HG03354 (cell line): ENCODE results near the gene U2AF1L4.
"Not testable (repeated sequence)": the region's sequence is repeated elsewhere in the genome, so short reads cannot be mapped to it uniquely, and the experiment has no call there.

Experiments
- ATAC-seq: cut with Tn5 transposase; IDR thresholded peaks from one replicate; pipeline ENCODE4 v1.9.1; 2021; ENCODE audit warnings: mild to moderate bottlenecking; ENCODE audit not compliant: unreplicated experiment, poor library complexity, severe bottlenecking

Gene U2AF1L4

DNA sequence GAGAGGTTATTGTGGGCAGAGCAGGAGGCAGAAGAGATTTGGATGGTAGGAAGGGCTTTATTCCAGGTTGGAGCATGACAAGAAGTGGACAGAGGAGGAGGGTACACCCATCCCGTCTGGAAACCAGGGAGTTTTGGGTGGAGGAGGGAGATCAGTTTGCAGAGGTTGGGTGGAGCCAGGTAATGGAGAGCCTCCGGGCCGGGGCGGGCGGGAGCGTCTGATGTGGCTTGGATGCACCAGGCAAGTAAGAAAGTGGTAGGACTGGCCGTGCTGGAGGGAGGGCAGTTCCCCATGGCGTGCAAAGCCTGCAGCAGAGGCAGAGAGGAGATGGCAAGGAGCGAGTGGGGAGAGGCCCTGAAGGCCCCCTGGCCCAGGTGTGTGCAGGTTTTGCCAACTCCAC lies 13.9 kb downstream of the U2AF1L4 start:
- ATAC-seq, result no peak

DNA sequence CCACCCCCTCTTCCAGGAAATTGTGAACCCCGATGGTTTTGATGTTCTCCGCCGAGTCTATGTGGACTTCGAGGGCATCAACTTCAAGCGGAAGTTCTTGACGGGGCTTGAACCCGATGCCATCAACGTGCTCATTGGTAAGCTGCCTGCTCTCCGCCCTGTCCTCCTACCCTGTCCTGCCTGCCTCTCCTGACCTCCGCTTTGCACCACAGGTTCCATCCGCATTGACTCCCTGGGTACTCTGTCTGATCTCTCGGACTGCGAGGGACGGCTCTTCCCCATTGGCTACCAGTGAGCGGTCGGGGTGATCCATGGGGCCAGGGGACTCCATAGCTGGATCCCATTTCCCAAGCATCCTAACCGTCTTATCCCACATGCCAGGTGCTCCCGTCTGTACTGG lies 14.9 kb downstream of the U2AF1L4 start:
- no peak for ATAC-seq

DNA sequence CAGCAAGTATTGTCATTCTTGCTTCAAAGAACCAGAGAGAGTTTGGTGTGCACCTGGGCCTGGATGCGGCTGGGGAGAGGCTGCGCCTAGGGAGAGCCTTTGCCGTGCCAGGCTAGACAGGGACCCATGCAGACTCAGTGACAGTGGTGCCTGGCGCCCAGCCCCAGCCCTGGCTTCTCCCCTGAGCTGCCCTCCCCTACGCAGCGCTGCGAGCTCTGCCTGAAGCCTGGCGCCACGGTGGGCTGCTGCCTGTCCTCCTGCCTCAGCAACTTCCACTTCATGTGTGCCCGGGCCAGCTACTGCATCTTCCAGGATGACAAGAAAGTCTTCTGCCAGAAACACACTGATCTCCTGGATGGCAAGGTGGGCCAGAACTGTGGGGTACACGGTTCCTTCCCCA lies 15.5 kb downstream of the U2AF1L4 start:
- no peak for ATAC-seq

DNA sequence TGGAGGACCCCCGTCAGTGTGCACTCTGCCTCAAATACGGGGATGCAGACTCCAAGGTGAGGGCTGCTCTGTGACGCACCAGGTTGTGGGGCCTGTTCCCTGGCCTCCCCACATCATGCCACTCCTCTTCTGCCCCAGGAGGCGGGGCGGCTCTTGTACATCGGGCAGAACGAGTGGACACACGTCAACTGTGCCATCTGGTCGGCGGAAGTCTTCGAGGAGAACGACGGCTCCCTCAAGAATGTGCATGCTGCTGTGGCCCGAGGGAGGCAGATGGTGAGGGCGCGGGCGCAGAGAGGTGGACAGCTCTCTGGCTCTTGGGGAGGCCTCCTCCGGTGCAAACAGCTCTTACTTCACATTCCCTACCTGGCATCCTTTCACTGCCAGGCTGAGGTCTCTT lies 16.2 kb downstream of the U2AF1L4 start:
- ATAC-seq, result no peak

DNA sequence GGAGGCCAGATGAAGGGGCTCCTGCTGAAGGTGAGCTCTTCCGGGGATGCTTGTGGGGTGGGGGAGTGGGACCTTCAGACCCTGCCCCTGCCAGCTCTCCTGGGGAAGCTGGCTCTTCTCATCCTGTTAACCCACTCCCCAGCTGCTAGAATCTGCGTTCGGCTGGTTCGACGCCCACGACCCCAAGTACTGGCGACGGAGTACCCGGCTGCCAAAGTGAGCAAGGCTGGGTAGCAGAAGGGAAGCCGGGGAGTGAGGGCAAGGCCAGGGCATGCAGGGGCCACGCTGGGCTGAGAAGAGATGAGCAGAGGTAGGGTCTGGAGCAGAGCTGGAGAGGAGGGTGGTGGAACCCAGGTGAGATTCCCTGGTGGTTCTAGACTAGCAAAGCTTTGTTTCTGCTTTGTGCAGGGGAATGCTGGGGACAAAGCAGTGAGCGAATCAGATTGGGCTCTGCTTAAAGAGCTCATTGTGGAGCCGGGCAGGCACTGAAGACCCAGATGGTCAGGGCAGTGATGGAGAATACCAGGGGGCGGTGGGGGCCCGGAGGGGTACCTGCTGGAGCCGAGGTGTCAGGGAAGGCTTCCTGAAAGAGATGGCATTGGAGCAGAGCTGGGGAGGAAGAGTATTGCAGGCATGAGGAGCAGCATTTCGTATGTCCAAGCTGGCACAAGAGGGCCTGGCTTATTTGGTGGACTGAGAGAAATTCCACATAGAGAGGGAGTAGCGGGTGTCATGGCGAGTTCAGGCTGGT lies 17.1 kb downstream of the U2AF1L4 start:
- ATAC-seq, result no peak

DNA sequence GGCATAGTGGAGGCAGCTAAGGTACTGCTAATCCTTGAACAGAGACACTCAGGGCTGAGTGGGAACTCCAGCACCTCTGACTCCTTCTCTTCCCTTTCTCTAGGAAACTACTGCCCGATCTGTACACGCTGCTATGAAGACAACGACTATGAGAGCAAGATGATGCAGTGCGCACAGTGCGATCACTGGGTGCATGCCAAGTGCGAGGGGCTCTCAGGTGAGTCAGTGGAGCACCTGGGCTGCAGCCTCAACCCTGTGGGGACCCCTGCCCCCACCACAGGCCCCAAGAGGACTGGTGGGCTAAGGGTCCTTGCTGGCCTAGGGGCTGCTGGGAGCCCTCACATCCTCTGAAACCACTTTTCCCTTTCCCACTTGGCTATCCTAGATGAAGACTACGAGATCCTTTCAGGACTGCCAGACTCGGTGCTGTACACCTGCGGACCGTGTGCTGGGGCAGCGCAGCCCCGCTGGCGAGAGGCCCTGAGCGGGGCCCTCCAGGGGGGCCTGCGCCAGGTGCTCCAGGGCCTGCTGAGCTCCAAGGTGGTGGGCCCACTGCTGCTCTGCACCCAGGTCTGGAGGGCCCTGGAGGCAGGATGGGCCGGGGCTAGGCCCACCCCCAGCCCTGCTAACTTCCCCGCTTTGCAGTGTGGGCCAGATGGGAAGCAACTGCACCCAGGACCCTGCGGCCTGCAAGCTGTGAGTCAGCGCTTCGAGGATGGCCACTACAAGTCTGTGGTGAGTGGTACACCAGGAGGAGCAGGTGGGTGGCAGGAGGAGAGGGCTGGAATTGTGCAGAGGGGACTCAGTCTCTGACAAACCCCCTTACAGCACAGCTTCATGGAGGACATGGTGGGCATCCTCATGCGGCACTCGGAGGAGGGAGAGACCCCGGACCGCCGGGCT lies 17.9 kb downstream of the U2AF1L4 start:
- ATAC-seq, result no peak

DNA sequence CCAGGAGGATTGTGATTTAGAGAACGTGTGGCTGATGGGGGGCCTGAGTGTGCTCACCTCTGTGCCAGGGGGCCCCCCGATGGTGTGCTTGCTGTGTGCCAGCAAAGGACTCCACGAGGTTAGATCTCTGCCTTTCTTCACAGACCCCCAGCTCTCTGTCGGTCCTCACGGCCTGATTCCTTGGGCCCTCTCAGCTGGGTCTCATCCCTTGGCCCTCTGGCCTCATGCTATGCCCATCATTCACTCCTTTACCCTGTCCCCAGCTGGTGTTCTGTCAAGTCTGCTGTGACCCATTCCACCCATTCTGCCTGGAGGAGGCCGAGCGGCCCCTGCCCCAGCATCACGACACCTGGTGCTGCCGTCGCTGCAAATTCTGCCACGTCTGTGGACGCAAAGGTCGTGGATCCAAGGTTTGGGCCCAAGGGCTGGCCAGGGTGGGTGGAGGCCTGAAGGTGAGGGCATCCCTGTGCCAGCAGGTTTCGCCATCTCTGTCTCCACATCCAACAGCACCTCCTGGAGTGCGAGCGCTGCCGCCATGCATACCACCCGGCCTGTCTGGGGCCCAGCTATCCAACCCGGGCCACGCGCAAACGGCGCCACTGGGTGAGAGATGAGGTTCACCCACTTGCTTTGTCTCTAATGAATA lies 19.9 kb downstream of the U2AF1L4 start:
- no peak for ATAC-seq

DNA sequence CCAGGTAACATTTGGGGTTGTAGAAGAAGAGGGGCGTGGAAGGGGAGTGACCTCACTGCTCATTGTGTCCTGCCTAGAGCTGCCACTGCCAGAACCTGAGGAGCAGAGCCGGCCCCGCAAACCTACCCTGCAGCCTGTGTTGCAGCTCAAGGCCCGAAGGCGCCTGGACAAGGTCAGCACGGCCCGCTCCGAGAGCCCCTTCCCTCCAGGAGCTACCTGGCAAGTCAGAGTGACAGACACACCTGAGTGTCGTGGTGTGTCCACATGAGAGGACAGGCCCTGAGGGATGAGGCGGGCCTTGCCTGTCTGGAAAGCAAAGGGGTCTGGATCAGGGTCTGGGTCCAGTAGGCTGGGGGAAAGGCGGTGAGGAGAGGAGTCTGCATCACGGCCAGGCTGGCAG lies 20.7 kb downstream of the U2AF1L4 start:
- no peak for ATAC-seq

DNA sequence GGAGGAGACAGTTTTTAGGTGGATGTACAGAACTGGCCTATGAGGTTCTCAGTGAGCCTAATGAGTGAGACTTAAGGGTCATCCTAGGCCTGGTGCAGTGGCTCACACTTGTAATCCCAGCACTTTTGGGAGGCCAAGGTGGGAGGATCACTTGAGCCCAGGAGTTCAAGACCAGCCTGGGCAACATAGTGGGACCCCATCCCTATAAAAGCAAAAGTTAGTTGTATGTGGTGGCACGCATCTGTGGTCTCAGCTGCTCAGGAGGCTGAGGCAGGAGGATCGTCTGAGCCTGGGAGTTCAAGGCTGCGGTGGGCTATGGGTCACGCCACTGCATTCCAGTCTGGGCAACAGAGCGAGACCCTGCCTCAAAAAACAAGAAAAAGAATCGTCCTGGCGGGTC lies 21.1 kb downstream of the U2AF1L4 start:
- ATAC-seq, result not testable (repeated sequence)

DNA sequence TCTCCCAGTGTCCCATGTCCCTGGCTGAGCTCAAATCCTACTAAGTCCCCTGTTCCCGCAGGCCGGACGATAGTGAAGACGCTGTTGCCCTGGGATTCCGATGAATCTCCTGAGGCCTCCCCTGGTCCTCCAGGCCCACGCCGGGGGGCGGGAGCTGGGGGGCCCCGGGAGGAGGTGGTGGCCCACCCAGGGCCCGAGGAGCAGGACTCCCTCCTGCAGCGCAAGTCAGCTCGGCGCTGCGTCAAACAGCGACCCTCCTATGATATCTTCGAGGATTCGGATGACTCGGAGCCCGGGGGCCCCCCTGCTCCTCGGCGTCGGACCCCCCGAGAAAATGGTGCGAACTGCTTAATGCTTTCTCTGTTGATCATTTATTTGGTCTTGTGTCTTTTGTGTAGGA lies 21.5 kb downstream of the U2AF1L4 start:
- no peak for ATAC-seq

DNA sequence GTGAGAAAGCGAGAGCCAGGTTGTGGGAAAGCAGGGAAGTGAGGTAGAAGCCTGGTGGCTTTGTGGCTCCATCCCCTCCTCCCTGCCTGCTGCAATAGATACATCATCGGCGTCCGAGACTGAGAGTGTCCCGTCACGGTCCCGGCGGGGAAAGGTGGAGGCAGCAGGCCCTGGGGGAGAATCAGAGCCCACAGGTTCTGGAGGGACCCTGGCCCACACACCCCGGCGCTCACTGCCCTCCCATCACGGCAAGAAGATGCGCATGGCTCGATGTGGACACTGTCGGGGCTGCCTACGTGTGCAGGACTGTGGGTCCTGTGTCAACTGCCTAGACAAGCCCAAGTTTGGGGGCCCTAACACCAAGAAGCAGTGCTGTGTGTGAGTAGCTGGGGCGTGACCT lies 22.3 kb downstream of the U2AF1L4 start:
- no peak for ATAC-seq

DNA sequence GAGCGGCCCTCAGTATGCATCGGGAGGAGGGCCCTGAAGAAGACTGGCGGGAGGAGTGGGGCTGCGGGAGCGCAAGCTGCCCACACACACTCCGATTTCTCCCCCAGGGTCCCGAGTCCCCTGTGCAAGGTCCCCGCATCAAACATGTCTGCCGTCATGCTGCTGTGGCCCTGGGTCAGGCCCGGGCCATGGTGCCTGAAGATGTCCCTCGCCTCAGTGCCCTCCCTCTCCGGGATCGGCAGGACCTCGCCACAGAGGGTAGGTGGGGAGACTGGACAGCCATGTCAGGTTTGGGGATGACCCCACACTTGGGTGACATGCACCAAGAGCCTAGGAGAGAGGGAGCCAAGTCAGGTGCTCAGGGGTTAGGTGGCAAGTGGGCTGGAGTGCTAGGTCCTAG lies 22.8 kb downstream of the U2AF1L4 start:
- ATAC-seq, result no peak

DNA sequence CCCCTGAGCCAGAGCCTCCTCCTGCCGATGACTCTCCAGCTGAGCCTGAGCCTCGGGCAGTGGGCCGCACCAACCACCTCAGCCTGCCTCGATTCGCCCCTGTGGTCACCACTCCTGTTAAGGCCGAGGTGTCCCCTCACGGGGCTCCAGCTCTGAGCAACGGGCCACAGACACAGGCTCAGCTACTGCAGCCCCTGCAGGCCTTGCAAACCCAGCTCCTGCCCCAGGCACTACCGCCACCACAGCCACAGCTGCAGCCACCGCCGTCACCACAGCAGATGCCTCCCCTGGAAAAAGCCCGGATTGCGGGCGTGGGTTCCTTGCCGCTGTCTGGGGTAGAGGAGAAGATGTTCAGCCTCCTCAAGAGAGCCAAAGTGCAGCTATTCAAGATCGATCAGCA lies 23.8 kb downstream of the U2AF1L4 start:
- no peak for ATAC-seq

DNA sequence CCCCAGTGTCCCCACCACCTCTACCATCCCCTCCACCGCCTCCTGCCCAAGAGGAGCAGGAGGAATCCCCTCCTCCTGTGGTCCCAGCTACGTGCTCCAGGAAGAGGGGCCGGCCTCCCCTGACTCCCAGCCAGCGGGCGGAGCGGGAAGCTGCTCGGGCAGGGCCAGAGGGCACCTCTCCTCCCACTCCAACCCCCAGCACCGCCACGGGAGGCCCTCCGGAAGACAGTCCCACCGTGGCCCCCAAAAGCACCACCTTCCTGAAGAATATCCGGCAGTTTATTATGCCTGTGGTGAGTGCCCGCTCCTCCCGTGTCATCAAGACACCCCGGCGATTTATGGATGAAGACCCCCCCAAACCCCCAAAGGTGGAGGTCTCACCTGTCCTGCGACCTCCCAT lies 24.6 kb downstream of the U2AF1L4 start:
- ATAC-seq, result no peak

DNA sequence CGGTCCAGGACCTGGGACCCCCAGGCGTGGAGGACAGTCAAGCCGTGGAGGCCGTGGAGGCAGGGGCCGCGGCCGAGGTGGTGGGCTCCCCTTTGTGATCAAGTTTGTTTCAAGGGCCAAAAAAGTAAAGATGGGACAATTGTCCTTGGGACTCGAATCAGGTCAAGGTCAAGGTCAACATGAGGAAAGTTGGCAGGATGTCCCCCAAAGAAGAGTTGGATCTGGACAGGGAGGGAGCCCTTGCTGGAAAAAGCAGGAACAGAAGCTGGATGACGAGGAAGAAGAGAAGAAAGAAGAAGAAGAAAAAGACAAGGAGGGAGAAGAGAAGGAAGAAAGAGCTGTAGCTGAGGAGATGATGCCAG lies 25.1 kb downstream of the U2AF1L4 start:
- no peak for ATAC-seq

DNA sequence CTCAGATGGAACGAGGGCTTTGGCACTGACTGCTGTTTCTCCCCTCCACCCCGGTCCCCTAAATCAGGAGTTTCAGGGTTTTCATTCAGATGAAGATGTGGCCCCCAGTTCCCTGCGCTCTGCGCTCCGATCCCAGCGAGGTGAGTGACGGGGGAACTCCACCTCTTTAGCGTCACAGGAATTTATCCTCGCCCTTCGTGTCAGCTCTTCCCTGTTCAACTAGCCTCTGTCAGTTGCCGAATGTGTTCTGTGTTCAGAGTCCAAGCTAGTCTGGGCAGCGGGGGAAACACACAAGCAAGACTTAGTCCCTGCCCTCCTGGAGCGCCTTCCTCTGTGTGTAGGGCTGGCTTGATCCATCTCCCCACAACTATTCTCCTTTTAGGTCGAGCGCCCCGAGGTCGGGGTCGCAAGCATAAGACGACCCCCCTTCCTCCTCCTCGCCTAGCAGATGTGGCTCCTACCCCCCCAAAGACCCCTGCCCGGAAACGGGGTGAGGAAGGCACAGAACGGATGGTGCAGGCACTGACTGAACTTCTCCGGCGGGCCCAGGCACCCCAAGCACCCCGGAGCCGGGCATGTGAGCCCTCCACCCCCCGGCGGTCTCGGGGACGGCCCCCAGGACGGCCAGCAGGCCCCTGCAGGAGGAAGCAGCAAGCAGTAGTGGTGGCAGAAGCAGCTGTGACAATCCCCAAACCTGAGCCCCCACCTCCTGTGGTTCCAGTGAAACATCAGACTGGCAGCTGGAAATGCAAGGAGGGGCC lies 25.6 kb downstream of the U2AF1L4 start:
- ATAC-seq, result no peak

DNA sequence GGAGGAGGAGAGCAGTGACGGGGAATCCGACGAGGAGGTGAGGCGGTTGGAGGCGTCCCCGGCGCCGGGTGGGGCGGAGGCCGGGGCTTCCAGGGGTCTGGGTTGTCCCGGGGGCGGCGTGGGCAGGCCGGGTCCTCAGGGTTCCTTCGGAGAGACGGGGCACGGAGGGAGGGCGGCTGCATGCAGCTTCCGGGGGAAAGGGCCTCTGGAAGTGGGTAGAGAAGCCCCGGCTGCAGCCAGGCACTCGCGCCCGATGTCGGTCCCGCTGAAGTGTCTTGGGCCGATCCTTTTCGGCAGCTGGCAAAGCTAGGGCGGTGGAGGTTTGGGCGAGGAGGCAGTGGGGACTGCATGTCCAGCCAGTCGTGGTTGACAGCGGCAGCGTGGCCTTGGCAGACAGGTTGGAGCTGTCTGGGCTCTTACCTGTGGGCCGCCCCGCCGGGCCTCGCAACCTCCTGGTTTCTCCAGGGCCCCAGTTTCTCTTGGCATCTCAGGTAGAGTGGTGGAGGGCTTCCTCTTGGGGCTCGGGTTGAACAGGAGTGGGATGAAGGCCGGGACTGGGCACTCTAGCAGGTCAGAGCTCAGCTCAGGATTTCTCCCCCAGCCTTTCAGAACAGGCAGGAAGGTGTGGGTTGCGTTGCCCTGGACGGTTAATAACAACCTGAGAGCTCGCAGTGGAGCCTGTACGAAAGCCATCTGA lies 26.7 kb downstream of the U2AF1L4 start:
- ATAC-seq, result peak; percentile 7

DNA sequence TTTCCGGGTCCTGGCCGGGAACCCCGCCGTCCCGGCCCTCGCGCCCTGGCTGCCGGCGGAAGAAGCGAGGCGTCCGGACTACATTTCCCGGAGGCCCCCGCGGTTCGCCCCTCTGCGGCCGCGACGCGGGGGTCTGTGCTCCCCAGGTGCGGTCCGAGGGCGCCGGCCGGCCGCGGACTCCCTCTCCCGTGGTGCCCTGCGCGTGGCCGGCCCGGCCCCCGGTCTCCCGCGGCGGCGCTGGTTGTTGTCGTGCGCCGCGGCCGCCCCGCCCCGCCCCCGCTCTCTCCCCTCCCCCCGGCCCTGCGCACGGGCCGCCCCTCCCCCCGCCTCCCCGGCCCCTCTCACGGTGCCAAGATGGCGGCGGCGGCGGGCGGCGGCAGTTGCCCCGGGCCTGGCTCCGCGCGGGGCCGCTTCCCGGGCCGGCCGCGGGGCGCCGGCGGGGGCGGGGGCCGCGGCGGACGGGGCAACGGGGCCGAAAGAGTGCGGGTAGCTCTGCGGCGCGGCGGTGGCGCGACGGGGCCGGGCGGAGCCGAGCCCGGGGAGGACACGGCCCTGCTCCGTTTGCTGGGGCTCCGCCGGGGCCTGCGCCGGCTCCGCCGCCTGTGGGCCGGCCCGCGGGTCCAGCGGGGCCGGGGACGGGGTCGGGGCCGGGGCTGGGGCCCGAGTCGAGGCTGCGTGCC lies 27.4 kb downstream of the U2AF1L4 start, which contains the start of gene KMT2B:
Gene KMT2B, plus strand, starts transcription at position 339 of the 680 bp plus-strand sequence. Its CDS starts 16 bp downstream, at position 355.
- no peak for ATAC-seq
